Stimulated activated CD4-positive, alpha-beta T cell treated with anti-CD3 and anti-CD28 coated beads, TNF-alpha, amount 100 ng/mL, for 48 hours (primary cell): ENCODE data around the gene THUMPD2.

Experiments used
- DNase-seq, 3 donors: peaks; one replicate each; pipeline ENCODE4 v3.0.0-alpha.2; 2020; ENCODE audit warnings: low read depth in 3 of 3

THUMPD2 gene

DNA sequence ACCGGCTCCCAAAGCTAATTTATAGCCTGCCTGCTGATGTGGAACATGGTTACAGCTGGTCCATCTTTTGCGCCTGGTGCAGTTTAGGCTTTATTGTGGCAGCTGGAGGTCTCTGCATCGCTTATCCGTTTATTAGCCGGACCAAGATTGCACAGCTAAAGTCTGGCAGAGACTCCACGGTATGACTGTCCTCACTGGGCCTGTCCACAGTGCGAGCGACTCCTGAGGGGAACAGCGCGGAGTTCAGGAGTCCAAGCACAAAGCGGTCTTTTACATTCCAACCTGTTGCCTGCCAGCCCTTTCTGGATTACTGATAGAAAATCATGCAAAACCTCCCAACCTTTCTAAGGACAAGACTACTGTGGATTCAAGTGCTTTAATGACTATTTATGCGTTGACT, 62.0 kb downstream of the THUMPD2 start:
- DNase-seq, result no peak

- no peak for DNase-seq
Observed at GRCh38 chr2:39715822-39716221, 63.2 kb downstream of the THUMPD2 start.

DNA sequence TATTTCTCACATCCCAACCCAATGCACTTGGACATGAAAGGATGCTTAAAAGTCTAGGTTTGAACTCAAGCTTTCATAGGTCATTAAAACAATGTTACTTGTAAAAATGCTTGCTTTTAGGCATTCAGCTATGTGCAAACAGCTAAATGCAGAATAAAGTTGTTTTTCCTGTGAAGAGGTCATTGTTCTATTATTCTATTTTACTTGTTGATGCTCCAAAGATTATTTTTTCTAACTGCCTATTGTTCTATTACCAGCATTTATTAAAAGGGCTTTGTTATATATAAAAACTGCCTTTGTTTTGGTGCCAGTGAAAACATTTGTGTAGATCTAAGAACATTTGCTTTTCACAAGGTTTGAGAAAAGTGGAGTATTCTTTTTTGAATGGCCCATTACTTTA, 64.0 kb downstream of the THUMPD2 start:
- no peak for DNase-seq

GRCh38 chr2:39712953-39713352, 66.1 kb downstream of the THUMPD2 start:
- no peak for DNase-seq

- no peak for DNase-seq
Observed at GRCh38 chr2:39710807-39711206, 68.3 kb downstream of the THUMPD2 start.

- no peak for DNase-seq
Observed at GRCh38 chr2:39708003-39708402, 71.1 kb downstream of the THUMPD2 start.

DNA sequence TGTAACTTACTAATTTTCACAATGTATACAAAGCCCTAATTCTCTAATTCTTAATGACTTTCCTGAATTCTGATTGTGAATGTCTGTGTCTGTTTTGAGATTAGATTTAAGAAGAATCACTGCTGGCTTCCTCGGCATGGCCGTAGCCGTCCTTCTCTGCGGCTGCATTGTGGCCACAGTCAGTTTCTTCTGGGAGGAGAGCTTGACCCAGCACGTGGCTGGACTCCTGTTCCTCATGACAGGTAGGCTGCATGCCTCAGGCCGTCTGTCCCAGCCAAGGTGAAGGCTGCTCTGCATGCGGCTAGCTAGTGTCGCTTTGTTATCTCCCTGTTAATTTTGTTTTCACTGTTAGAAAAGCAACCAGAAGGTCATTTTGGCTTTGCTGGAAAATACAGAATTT, 72.1 kb downstream of the THUMPD2 start:
- DNase-seq, result no peak

DNA sequence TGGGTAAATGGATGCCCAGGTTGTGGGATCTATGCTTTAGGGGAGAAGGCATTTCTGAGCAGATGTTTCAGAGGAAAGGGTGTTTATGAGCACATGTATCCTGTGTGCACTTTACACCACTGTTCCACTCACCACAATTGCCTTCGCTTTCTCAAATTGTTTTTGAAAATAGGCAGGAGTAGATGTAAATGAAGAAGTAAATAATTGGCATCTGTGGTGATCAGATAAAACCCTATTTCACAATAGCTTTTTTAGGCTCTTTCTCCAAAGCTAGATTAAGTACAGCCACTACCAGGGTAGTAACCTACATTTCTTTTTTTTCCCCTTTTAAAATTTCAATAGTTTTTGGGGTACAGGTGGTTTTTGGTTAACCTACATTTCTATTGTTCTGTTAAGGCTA, 72.7 kb downstream of the THUMPD2 start:
- DNase-seq, result no peak

GRCh38 chr2:39705638-39706037, 73.4 kb downstream of the THUMPD2 start:
- DNase-seq, result no peak

DNA sequence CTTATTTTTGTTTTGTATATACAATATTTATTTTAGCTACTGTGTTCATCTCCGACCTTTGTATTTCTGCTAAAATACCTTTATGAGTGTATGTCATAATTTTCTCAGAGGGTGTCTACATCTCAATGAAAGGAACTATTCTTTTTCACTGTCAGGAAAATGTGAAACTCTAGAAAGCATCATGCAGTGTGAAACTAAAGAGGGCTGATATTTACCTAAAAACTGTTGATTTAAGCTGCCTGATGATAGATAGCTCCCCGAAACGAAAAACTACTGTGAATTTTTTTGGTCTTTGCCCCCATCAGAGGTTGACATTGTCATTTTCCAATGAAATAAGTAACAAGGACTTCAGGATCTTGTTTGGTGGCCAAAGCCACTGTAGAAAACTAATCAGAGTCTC, 74.5 kb downstream of the THUMPD2 start:
- DNase-seq, result no peak

GRCh38 chr2:39703181-39703872, 75.7 kb downstream of the THUMPD2 start:
- DNase-seq, result no peak

GRCh38 chr2:39701137-39701536, 77.9 kb downstream of the THUMPD2 start:
- DNase-seq, result no peak

GRCh38 chr2:39697454-39697853, 81.6 kb downstream of the THUMPD2 start:
- DNase-seq, result no peak

GRCh38 chr2:39696838-39697237, 82.2 kb downstream of the THUMPD2 start:
- no peak for DNase-seq

GRCh38 chr2:39696101-39696553, 82.9 kb downstream of the THUMPD2 start:
- no peak for DNase-seq

GRCh38 chr2:39693245-39693644, 85.8 kb downstream of the THUMPD2 start:
- no peak for DNase-seq

- DNase-seq, result no peak
Observed at GRCh38 chr2:39689876-39690275, 89.2 kb downstream of the THUMPD2 start.

DNA sequence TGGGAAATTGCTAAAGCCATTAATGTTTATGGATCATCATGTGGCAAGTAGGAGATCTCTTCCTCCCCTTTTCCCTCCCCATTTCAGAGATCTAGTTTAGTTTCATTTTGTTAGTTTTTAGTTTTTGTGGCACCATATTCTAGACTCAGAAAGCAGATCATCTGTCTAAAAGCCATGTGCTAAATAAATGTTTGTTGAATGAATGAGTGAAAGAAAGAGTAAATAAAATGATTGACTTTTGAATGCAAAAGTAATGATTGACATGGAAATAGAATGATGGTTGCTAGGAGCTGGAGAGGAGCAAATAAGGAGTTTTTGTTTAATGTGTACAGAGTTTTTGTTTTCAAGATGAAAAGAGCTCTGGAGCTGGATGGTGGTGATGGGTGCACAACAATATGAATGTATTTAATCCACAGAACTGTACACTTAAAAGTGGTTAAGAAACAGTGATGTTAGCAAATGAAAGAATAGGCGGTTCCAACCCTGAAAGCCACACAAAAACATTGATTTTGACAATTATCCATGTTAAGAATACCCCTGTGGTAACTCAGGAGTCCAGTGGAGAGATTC, 89.7 kb downstream of the THUMPD2 start:
- no peak for DNase-seq

- DNase-seq, result no peak
Observed at GRCh38 chr2:39688181-39688580, 90.9 kb downstream of the THUMPD2 start.

GRCh38 chr2:39686456-39686855, 92.6 kb downstream of the THUMPD2 start:
- DNase-seq, result no peak
